Activated CD4-positive, CD25-positive, alpha-beta regulatory T cell treated with anti-CD3 and anti-CD28 coated beads, Interleukin-2, amount 50 U/mL, for 72 hours (primary cell): ENCODE results near the gene ZNF668.
"Not testable (repeated sequence)": the region's sequence is repeated elsewhere in the genome, so short reads cannot be mapped to it uniquely, and the experiment has no call there.

Experiments used
- DNase-seq: peaks from one replicate; pipeline ENCODE4 v3.0.0; 2021

Gene ZNF668

GRCh38 chr16:31050280-31051030 is 23.6 kb downstream of the ZNF668 start:
- DNase-seq, result no peak

GRCh38 chr16:31043898-31044481 is 30.1 kb downstream of the ZNF668 start:
- no peak for DNase-seq

- DNase-seq, result no peak
Measured at GRCh38 chr16:31043352-31043751, 30.7 kb downstream of the ZNF668 start.

GRCh38 chr16:31042866-31043265 is 31.2 kb downstream of the ZNF668 start:
- DNase-seq, result no peak

- DNase-seq, result no peak
Measured at GRCh38 chr16:31038993-31039392, 35.0 kb downstream of the ZNF668 start.

GRCh38 chr16:31036691-31037090 is 37.3 kb downstream of the ZNF668 start:
- no peak for DNase-seq

GRCh38 chr16:31033709-31034492 is 40.1 kb downstream of the ZNF668 start:
- DNase-seq, result peak; percentile 85

- DNase-seq, result peak; percentile 95
Measured at GRCh38 chr16:31032736-31033708, 41.0 kb downstream of the ZNF668 start, which contains the start of gene STX4. Gene STX4 (plus strand): TSS chr16:31033558. CDS start chr16:31033806, 248 bp downstream.

GRCh38 chr16:31031276-31031675 is 42.8 kb downstream of the ZNF668 start:
- DNase-seq, result no peak

GRCh38 chr16:31029272-31029671 is 44.8 kb downstream of the ZNF668 start:
- DNase-seq, result no peak

GRCh38 chr16:31025339-31025738 is 48.7 kb downstream of the ZNF668 start:
- no peak for DNase-seq

GRCh38 chr16:31023627-31024226 is 50.3 kb downstream of the ZNF668 start:
- DNase-seq, result no peak

- no peak for DNase-seq
Measured at GRCh38 chr16:31023252-31023602, 50.8 kb downstream of the ZNF668 start.

GRCh38 chr16:31022544-31023251 is 51.3 kb downstream of the ZNF668 start:
- no peak for DNase-seq

- DNase-seq, result no peak
Measured at GRCh38 chr16:31020536-31020935, 53.5 kb downstream of the ZNF668 start.

- not testable (repeated sequence) for DNase-seq
Measured at GRCh38 chr16:31017756-31018155, 56.3 kb downstream of the ZNF668 start.

- DNase-seq, result no peak
Measured at GRCh38 chr16:31016018-31016417, 58.0 kb downstream of the ZNF668 start.

GRCh38 chr16:31013292-31013691 is 60.7 kb downstream of the ZNF668 start:
- DNase-seq, result not testable (repeated sequence)

- DNase-seq, result not testable (repeated sequence)
Measured at GRCh38 chr16:31011815-31012214, 62.2 kb downstream of the ZNF668 start.
